GM23338 (cell line): ENCODE measurements around the gene RGL1. TPM values are rescaled to one million over a fixed set of nuclear protein-coding genes. Genes with fewer than 3 reads are reported as not detected.

Source experiments
- ATAC-seq: fragments of 200-7000 bp; cut with Tn5 transposase; 3 replicates; pipeline ENCODE4 v1.9.1; 2020
- DNase-seq: peaks from one replicate; pipeline ENCODE4 v3.0.0-alpha.2; 2015; ENCODE audit warnings: low spot score
- H2AFZ ChIP-seq: fragments of 200-600 bp; sonication (generic); 2 replicates; pipeline ENCODE4 v1.8.0; 2016; ENCODE audit warnings: antibody characterized with exemption, mild to moderate bottlenecking, moderate library complexity
- H3F3A ChIP-seq: fragments of 200-600 bp; sonication (generic); replicated peaks from 2 replicates; pipeline ENCODE4 v1.8.0; 2017; ENCODE audit warnings: antibody characterized with exemption, mixed run types, low read depth
- H3K27ac ChIP-seq: fragments of 200-600 bp; sonication (generic); 2 replicates; pipeline ENCODE4 v1.6.1; 2016; ENCODE audit warnings: low read depth
- H3K27me3 ChIP-seq: fragments of 200-600 bp; sonication (generic); 2 replicates; pipeline ENCODE4 v1.8.0; 2016; ENCODE audit warnings: mild to moderate bottlenecking, mixed run types, moderate library complexity; ENCODE audit not compliant: insufficient read depth
- H3K36me3 ChIP-seq: fragments of 200-600 bp; sonication (generic); 2 replicates; pipeline ENCODE4 v1.8.0; 2016; ENCODE audit warnings: mild to moderate bottlenecking; ENCODE audit not compliant: insufficient read depth
- H3K4me1 ChIP-seq: fragments of 200-600 bp; sonication (generic); 2 replicates; pipeline ENCODE4 v1.8.0; 2016; ENCODE audit warnings: mild to moderate bottlenecking, moderate library complexity; ENCODE audit not compliant: insufficient read depth
- H3K4me2 ChIP-seq: fragments of 200-600 bp; sonication (generic); 2 replicates; pipeline ENCODE4 v1.7.1; 2017; ENCODE audit warnings: mixed run types
- H3K4me3 ChIP-seq: fragments of 200-600 bp; sonication (generic); 2 replicates; pipeline ENCODE4 v1.6.1; 2016; ENCODE audit warnings: mixed run types
- H3K79me2 ChIP-seq: fragments of 200-600 bp; sonication (generic); replicated peaks from 2 replicates; pipeline ENCODE4 v1.8.0; 2017; ENCODE audit warnings: mild to moderate bottlenecking; ENCODE audit not compliant: insufficient read depth
- H3K9me2 ChIP-seq: fragments of 200-600 bp; sonication (generic); 2 replicates; pipeline ENCODE4 v1.8.0; 2017; ENCODE audit not compliant: insufficient read depth
- H4K20me1 ChIP-seq: fragments of 200-600 bp; sonication (generic); replicated peaks from 2 replicates; pipeline ENCODE4 v1.8.0; 2017; ENCODE audit warnings: mild to moderate bottlenecking; ENCODE audit not compliant: insufficient read depth
- H3K27ac Mint-ChIP-seq: 2 replicates; pipeline ENCODE4 v1.8.0; 2020; ENCODE audit warnings: inconsistent platforms, mild to moderate bottlenecking, moderate library complexity, mixed read lengths
- H3K27me3 Mint-ChIP-seq: 3 replicates; pipeline ENCODE4 v1.8.0; 2022; ENCODE audit warnings: low read depth, mild to moderate bottlenecking, moderate library complexity, mixed read lengths, inconsistent platforms; ENCODE audit not compliant: insufficient read depth, poor library complexity
- H3K36me3 Mint-ChIP-seq: 3 replicates; pipeline ENCODE4 v1.8.0; 2021; ENCODE audit warnings: low read depth, mild to moderate bottlenecking, inconsistent platforms, moderate library complexity, mixed read lengths
- H3K4me1 Mint-ChIP-seq: 3 replicates; pipeline ENCODE4 v1.8.0; 2020; ENCODE audit warnings: mild to moderate bottlenecking, inconsistent platforms, mixed read lengths
- H3K4me3 Mint-ChIP-seq: 3 replicates; pipeline ENCODE4 v1.8.0; 2021; ENCODE audit warnings: moderate library complexity, mild to moderate bottlenecking, inconsistent platforms, mixed read lengths
- H3K9me3 Mint-ChIP-seq: 3 replicates; pipeline ENCODE4 v1.8.0; 2020; ENCODE audit warnings: moderate library complexity, mild to moderate bottlenecking, inconsistent platforms, mixed read lengths
- CREB1 ChIP-seq: fragments of 250-450 bp; sonication (Bioruptor Pico); IDR thresholded peaks from 2 replicates; pipeline ENCODE4 v1.5.0; 2020; ENCODE audit warnings: low read depth, mild to moderate bottlenecking, moderate library complexity
- ETS1 ChIP-seq: IDR thresholded peaks from 2 replicates; pipeline ENCODE4 v1.6.1; 2016; ENCODE audit warnings: antibody characterized with exemption
- EZH2 ChIP-seq: fragments of 200-600 bp; sonication (generic); IDR thresholded peaks from one replicate; pipeline ENCODE4 v1.8.0; 2017; ENCODE audit warnings: antibody characterized with exemption, mild to moderate bottlenecking, low read depth; ENCODE audit not compliant: unreplicated experiment
- EZH2phosphoT487 ChIP-seq: fragments of 200-600 bp; sonication (generic); IDR thresholded peaks from one replicate; pipeline ENCODE4 v1.8.1; 2018; ENCODE audit warnings: antibody characterized with exemption; ENCODE audit not compliant: unreplicated experiment
- JUNB ChIP-seq: IDR thresholded peaks from one replicate; pipeline ENCODE4 v1.6.1; 2016; ENCODE audit warnings: antibody characterized with exemption; ENCODE audit not compliant: unreplicated experiment
- NANOG ChIP-seq: IDR thresholded peaks from 2 replicates; pipeline ENCODE4 v1.6.1; 2016; ENCODE audit warnings: antibody characterized with exemption, borderline replicate concordance
- POLR2AphosphoS5 ChIP-seq: IDR thresholded peaks from 2 replicates; pipeline ENCODE4 v1.6.1; 2016; ENCODE audit warnings: antibody characterized with exemption, low read depth
- STAT1 ChIP-seq: IDR thresholded peaks from one replicate; pipeline ENCODE4 v1.6.1; 2016; ENCODE audit warnings: antibody characterized with exemption; ENCODE audit not compliant: unreplicated experiment
- polyA plus RNA-seq: library from polyadenylated mRNA; unstranded; fragments of >200 nt; fragmentation: Nextera tagmentation; extraction: Ambion mirVana; gene quantifications from 2 replicates; pipeline ENCODE4 v1.2.1, GENCODE V29; 2016
- total RNA-seq: library from RNA; depleted of rRNA; stranded (reverse); fragments of >200 nt; shearing (Covaris generic); gene quantifications from 2 replicates; pipeline ENCODE4 v1.2.3, GENCODE V29; 2014
- TF ChIP-seq, protein P1 (sequence below): IDR thresholded peaks from one replicate; pipeline ENCODE4 v1.6.1; 2018; ENCODE audit warnings: antibody characterized with exemption; ENCODE audit not compliant: unreplicated experiment

RGL1 gene
- total and polyA plus RNA-seq, 2 experiments from 2014 or later: 0.91 to 2.6 TPM

GRCh38 chr1:183816110-183816509 lies 11.2 kb downstream of the RGL1 start:
- no peak overlapping the region for H3K27ac ChIP-seq

GRCh38 chr1:183817576-183818288 lies 12.8 kb downstream of the RGL1 start:
- Mint-ChIP-seq H3K27ac (no peak overlapping the region), H3K9me3 (no peaks in the 10 kb centered on the region), H3K4me1 (peaks cover 18% of the 10 kb centered on the region), H3K4me3 (no peak overlapping the region), H3K36me3 (no peaks in the 10 kb centered on the region), H3K27me3 (no peaks in the 10 kb centered on the region)
- Histone ChIP-seq H3K36me3 (no peaks in the 10 kb centered on the region), H3K9me2 (no peaks in the 10 kb centered on the region), H3K4me2 (no peak overlapping the region), H3K4me3 (no peak overlapping the region), H3K27ac (no peak overlapping the region; the same call in 1 of the 2 replicates), H4K20me1 (no peaks in the 10 kb centered on the region), H3K4me1 (0 out of 2 replicates have a peak, but pooled peaks cover 9% of the 10 kb centered on the region), H2AFZ (no peak overlapping the region), H3K79me2 (no peaks in the 10 kb centered on the region), H3F3A (no peaks in the 10 kb centered on the region), H3K27me3 (no peaks in the 10 kb centered on the region)
- ATAC-seq (no peak), DNase-seq (no peak)
- TF ChIP-seq, protein P1, sequence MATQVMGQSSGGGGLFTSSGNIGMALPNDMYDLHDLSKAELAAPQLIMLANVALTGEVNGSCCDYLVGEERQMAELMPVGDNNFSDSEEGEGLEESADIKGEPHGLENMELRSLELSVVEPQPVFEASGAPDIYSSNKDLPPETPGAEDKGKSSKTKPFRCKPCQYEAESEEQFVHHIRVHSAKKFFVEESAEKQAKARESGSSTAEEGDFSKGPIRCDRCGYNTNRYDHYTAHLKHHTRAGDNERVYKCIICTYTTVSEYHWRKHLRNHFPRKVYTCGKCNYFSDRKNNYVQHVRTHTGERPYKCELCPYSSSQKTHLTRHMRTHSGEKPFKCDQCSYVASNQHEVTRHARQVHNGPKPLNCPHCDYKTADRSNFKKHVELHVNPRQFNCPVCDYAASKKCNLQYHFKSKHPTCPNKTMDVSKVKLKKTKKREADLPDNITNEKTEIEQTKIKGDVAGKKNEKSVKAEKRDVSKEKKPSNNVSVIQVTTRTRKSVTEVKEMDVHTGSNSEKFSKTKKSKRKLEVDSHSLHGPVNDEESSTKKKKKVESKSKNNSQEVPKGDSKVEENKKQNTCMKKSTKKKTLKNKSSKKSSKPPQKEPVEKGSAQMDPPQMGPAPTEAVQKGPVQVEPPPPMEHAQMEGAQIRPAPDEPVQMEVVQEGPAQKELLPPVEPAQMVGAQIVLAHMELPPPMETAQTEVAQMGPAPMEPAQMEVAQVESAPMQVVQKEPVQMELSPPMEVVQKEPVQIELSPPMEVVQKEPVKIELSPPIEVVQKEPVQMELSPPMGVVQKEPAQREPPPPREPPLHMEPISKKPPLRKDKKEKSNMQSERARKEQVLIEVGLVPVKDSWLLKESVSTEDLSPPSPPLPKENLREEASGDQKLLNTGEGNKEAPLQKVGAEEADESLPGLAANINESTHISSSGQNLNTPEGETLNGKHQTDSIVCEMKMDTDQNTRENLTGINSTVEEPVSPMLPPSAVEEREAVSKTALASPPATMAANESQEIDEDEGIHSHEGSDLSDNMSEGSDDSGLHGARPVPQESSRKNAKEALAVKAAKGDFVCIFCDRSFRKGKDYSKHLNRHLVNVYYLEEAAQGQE: no peak
- TF ChIP-seq POLR2AphosphoS5 (no peak), STAT1 (no peak), EZH2 (no peak), NANOG (no peak), ETS1 (no peak)

More at GRCh38 chr1:183816110-183816509, 11.2 kb downstream of the RGL1 start:
- Mint-ChIP-seq H3K4me3 (no peak overlapping the region), H3K4me1 (peaks cover 23% of the 10 kb centered on the region), H3K27me3 (peaks cover 1% of the 10 kb centered on the region), H3K27ac (no peak overlapping the region), H3K9me3 (no peaks in the 10 kb centered on the region), H3K36me3 (no peaks in the 10 kb centered on the region)
- no peak overlapping the region for H3K4me3 ChIP-seq
- no peaks in the 10 kb centered on the region for H3K79me2 ChIP-seq
- TF ChIP-seq JUNB: no peak
- no peak for TF ChIP-seq EZH2
- no peak for TF ChIP-seq EZH2phosphoT487
- no peak for TF ChIP-seq CREB1 (CRISPR knock-in tag)
- TF ChIP-seq ETS1: no peak
- TF ChIP-seq, protein P1: no peak
- DNase-seq: no peak
- no peak overlapping the region for H3K4me2 ChIP-seq
- H3K27me3 ChIP-seq: no peaks in the 10 kb centered on the region
- ATAC-seq: no peak
- H3K9me2 ChIP-seq: no peaks in the 10 kb centered on the region
- H2AFZ ChIP-seq: no peak overlapping the region
- H4K20me1 ChIP-seq: no peaks in the 10 kb centered on the region
- no peaks in the 10 kb centered on the region for H3K36me3 ChIP-seq
- peaks cover 13% of the 10 kb centered on the region; the same call in 1 of the 2 replicates for H3K4me1 ChIP-seq
- H3F3A ChIP-seq: no peaks in the 10 kb centered on the region
